Right ventricle myocardium inferior (tissue), 1 donor: ENCODE measurements around the gene PDPR. TPM values are rescaled to one million over a fixed set of nuclear protein-coding genes. Genes with fewer than 3 reads are reported as not detected.
"Not testable (repeated sequence)": the region's sequence is repeated elsewhere in the genome, so short reads cannot be mapped to it uniquely, and the experiment has no call there.

Experiments
- ATAC-seq: fragments of 200-7000 bp; cut with Tn5 transposase; one replicate; pipeline ENCODE4 v1.9.1; 2020; ENCODE audit warnings: mild to moderate bottlenecking, moderate library complexity
- DNase-seq: peaks from one replicate; pipeline ENCODE4 v3.0.0; 2021; ENCODE audit errors: missing footprints
- intact Hi-C: fragments of 100-400 bp; cut with DNase I; formaldehyde crosslinking; loops from one replicate; pipeline ENCODE4 v1.11.0; 2022
- long read RNA-seq: library from polyadenylated mRNA; unstranded; transcript quantifications from one replicate; pipeline ENCODE4 v2.0.0, GENCODE V29; 2021
- total RNA-seq: library from RNA; stranded (reverse); fragmentation: NEBNext Ultra II Directional; extraction: Animal tissue kit (Norgen Biotek cat#: 25700); gene quantifications from one replicate; pipeline ENCODE4 v1.2.1, GENCODE V29; 2021
- donor health status: DM: no; HTN: yes; CAD: no; lungs with severe emphysema.

Gene PDPR
- total RNA-seq = 17.2 TPM
- long read RNA-seq, partial matches to known transcripts = 0 of 6 reads
- long read RNA-seq, other reads (novel, unspliced or antisense) = 6 of 6 reads

GRCh38 chr16:70113982-70114826, at the start of gene PDPR:
Gene PDPR, plus strand, starts transcription at chr16:70114332. Its CDS starts 6,161 bp downstream, at chr16:70120493.
- ATAC-seq = peak; percentile 98
- intact Hi-C loops = not testable (repeated sequence)
- peak; percentile 98 for DNase-seq

- intact Hi-C loops = not testable (repeated sequence)
These were observed 49.2 kb upstream of the PDPR start for GRCh38 chr16:70064841-70065370.

GRCh38 chr16:70065376-70065745, 48.8 kb upstream of the PDPR start:
- peak; percentile 64 for ATAC-seq
- intact Hi-C loops, DNase-seq: not testable (repeated sequence)

More at GRCh38 chr16:70064841-70065370, 49.2 kb upstream of the PDPR start:
- peak; percentile 69 for DNase-seq
- ATAC-seq = peak; percentile 32

GRCh38 chr16:70065746-70066658, 48.1 kb upstream of the PDPR start:
- intact Hi-C loops = not testable (repeated sequence)
- DNase-seq (peak; percentile 93), ATAC-seq (peak; percentile 94)

- DNase-seq, ATAC-seq, intact Hi-C loops: not testable (repeated sequence)
These were observed 47.4 kb upstream of the PDPR start for GRCh38 chr16:70066751-70067150.

- ATAC-seq, intact Hi-C loops: not testable (repeated sequence)
These were observed 35.1 kb upstream of the PDPR start for GRCh38 chr16:70079081-70079480.

GRCh38 chr16:70081219-70081618, 32.9 kb upstream of the PDPR start:
- DNase-seq, intact Hi-C loops, ATAC-seq: not testable (repeated sequence)

More at GRCh38 chr16:70079081-70079480, 35.1 kb upstream of the PDPR start:
- DNase-seq = not testable (repeated sequence)

- ATAC-seq, DNase-seq, intact Hi-C loops: not testable (repeated sequence)
These were observed 30.2 kb upstream of the PDPR start for GRCh38 chr16:70083931-70084330.

- DNase-seq, intact Hi-C loops, ATAC-seq: not testable (repeated sequence)
These were observed 26.0 kb upstream of the PDPR start for GRCh38 chr16:70088160-70088559.

GRCh38 chr16:70088877-70089276, 25.3 kb upstream of the PDPR start:
- ATAC-seq, DNase-seq, intact Hi-C loops: not testable (repeated sequence)

GRCh38 chr16:70089289-70089688, 24.8 kb upstream of the PDPR start:
- intact Hi-C loops = not testable (repeated sequence)

GRCh38 chr16:70091104-70091503, 23.0 kb upstream of the PDPR start:
- ATAC-seq, intact Hi-C loops, DNase-seq: not testable (repeated sequence)

More at GRCh38 chr16:70089289-70089688, 24.8 kb upstream of the PDPR start:
- not testable (repeated sequence) for DNase-seq, ATAC-seq

GRCh38 chr16:70094096-70094495, 20.0 kb upstream of the PDPR start:
- intact Hi-C loops, DNase-seq, ATAC-seq: not testable (repeated sequence)

- ATAC-seq, DNase-seq, intact Hi-C loops: not testable (repeated sequence)
These were observed 4.4 kb upstream of the PDPR start for GRCh38 chr16:70109583-70110279.

GRCh38 chr16:70112162-70112561, 2.0 kb upstream of the PDPR start:
- DNase-seq, intact Hi-C loops, ATAC-seq: not testable (repeated sequence)

GRCh38 chr16:70113599-70113981, 542 bp upstream of the PDPR start:
- ATAC-seq = peak; percentile 53
- intact Hi-C loops, DNase-seq: not testable (repeated sequence)

- intact Hi-C loops, DNase-seq, ATAC-seq: not testable (repeated sequence)
These were observed 4.2 kb downstream of the PDPR start for GRCh38 chr16:70118354-70118753.

- intact Hi-C loops, DNase-seq, ATAC-seq: not testable (repeated sequence)
These were observed 4.6 kb downstream of the PDPR start for GRCh38 chr16:70118776-70119175.
